IPS-20b (cell line): ENCODE data around the gene WAPL.
A peak's percentile ranks its signal among the peaks of the same experiment; 100 is the strongest.

Source experiments
- H3K27ac ChIP-seq: one replicate; pipeline ENCODE4 v1.5.1; 2013; ENCODE audit warnings: low read length
- H3K27me3 ChIP-seq: 2 replicates; pipeline ENCODE4 v1.6.1; 2013; ENCODE audit warnings: mild to moderate bottlenecking, low read length, inconsistent platforms; ENCODE audit not compliant: insufficient read depth
- H3K36me3 ChIP-seq: 2 replicates; pipeline ENCODE4 v1.6.1; 2013; ENCODE audit warnings: low read depth, mild to moderate bottlenecking, inconsistent platforms, low read length, moderate library complexity; ENCODE audit not compliant: insufficient read depth
- H3K4me1 ChIP-seq: 2 replicates; pipeline ENCODE4 v1.6.1; 2013; ENCODE audit warnings: mild to moderate bottlenecking, control low read depth, inconsistent platforms, low read length, moderate library complexity; ENCODE audit not compliant: insufficient read depth
- H3K4me3 ChIP-seq: 2 replicates; pipeline ENCODE4 v1.5.1; 2013; ENCODE audit warnings: mild to moderate bottlenecking, low read length, inconsistent platforms
- H3K9ac ChIP-seq: 2 replicates; pipeline ENCODE4 v1.6.1; 2013; ENCODE audit warnings: low read depth, mild to moderate bottlenecking, inconsistent platforms, low read length, moderate library complexity
- H3K9me3 ChIP-seq: 2 replicates; pipeline ENCODE4 v1.6.1; 2013; ENCODE audit warnings: mild to moderate bottlenecking, low read depth, low read length, inconsistent platforms; ENCODE audit not compliant: insufficient read depth

Gene WAPL

DNA sequence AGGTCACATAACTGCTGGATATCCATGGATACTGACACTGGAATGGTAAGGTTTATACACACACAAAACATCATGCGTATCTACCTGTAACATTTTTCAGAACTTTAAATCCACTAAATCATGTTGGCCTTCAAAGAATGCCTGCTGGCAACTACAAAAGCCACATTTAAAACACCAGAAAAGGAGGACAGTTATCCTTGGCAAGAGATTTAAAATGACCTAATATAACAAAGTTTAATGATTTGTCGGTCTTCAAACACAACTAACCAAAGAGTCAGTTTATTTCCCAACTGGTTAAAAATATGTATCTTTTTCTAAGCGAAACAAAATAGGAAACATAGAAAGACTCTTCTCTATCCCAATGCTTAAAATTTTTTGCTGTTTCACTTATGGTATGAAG, 24.0 kb downstream of the WAPL start:
- H3K9ac ChIP-seq: no peak overlapping the region
- no peaks in the 10 kb centered on the region for H3K9me3 ChIP-seq
- no peaks in the 10 kb centered on the region for H3K27me3 ChIP-seq
- no peak overlapping the region for H3K27ac ChIP-seq
- H3K4me1 ChIP-seq: no peaks in the 10 kb centered on the region
- H3K4me3 ChIP-seq: no peak overlapping the region
- H3K36me3 ChIP-seq: peaks cover 78% of the 10 kb centered on the region

DNA sequence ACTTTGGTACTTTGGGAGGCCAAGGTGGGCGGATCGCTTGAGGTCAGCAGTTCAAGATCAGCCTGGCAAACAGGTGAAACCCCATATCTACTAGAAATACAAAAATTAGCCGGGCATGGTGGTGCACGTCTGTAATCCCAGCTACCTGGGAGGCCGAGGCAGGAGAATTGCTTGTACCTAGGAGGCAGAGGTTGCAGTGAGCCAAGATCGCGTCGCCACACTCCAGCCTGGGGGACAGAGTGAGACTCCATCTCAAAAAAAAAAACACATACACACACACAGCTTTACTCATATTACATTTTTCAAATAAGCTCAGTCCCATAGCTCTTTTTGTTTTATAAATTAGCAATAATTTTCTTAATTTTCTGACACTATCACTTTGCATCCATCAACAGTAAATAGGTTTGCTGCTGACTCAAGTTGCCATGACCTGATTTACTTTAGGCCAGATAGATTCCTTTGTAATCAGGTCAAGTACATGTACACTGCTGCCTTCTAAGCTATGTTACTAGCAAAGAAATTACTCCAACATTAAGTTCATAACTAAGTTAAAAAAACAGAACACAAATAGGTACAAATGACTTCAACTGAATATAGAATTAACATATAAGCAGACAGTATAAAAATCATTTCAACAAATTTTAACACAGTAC, 31.5 kb downstream of the WAPL start:
- H3K36me3 ChIP-seq: peaks cover 44% of the 10 kb centered on the region
- H3K9me3 ChIP-seq: no peaks in the 10 kb centered on the region
- H3K27me3 ChIP-seq: no peaks in the 10 kb centered on the region

DNA sequence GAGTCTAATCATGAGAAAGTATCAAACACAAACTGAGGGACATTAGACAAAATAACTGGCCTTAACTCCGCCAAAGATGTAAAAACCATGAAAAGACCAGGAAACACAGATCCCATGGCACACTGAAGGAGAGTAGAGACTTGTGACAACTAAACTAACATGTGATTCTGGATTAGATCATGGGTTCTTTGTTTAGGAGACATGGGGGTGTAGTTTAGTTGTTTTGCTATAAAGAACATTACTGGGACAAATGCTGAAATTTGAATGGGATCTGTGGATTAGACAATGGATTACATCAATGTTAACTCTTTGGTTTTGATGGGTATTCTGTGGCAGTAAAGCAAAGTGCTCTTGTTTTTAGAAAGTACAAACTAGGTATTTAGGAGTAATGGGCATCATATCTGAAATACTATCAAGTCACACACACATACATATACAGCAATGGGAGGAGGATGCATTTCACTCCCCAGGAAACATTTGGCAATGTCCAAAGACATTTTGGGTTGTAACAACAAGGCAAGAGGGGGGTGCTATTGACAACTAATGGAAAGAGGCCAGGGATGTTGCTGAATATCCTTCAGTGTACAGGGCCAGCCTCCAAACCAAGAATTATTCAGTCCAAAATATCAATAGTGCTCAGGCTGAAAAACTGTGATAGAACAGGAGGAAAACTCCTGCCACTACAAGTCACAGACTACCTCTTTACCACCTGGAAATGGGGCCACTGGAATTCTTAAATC, 32.4 kb downstream of the WAPL start:
- no peak overlapping the region for H3K9ac ChIP-seq
- peaks cover 41% of the 10 kb centered on the region for H3K36me3 ChIP-seq
- H3K4me3 ChIP-seq: no peak overlapping the region
- H3K4me1 ChIP-seq: no peaks in the 10 kb centered on the region
- H3K9me3 ChIP-seq: no peaks in the 10 kb centered on the region
- H3K27me3 ChIP-seq: no peaks in the 10 kb centered on the region
- H3K27ac ChIP-seq: no peak overlapping the region

More for the DNA sequence above, 31.5 kb downstream of the WAPL start:
- no peak overlapping the region for H3K27ac ChIP-seq
- no peak overlapping the region for H3K4me3 ChIP-seq
- no peaks in the 10 kb centered on the region for H3K4me1 ChIP-seq
- H3K9ac ChIP-seq: no peak overlapping the region

DNA sequence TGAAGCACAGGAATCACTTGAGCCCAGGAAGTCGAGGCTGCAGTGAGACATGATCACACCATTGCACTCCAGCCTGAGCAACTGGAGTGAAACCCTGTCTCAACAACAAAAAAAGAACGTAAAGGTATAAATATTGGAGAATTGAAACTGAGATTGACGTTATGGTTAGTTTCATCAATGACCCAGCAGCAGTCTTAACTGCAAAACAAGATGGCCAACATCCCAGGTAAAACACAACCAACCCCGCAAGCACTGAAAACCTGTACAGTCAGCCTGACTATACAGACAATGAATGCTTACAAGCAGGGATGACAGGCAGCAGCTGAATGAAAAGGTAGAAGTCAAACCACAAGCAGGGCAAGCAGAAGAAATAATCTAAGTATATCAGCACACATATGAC, 34.7 kb downstream of the WAPL start:
- no peaks in the 10 kb centered on the region for H3K27me3 ChIP-seq
- H3K9me3 ChIP-seq: no peaks in the 10 kb centered on the region
- no peak overlapping the region for H3K9ac ChIP-seq
- H3K27ac ChIP-seq: no peak overlapping the region
- H3K36me3 ChIP-seq: peaks cover 52% of the 10 kb centered on the region
- H3K4me1 ChIP-seq: no peaks in the 10 kb centered on the region
- no peak overlapping the region for H3K4me3 ChIP-seq

DNA sequence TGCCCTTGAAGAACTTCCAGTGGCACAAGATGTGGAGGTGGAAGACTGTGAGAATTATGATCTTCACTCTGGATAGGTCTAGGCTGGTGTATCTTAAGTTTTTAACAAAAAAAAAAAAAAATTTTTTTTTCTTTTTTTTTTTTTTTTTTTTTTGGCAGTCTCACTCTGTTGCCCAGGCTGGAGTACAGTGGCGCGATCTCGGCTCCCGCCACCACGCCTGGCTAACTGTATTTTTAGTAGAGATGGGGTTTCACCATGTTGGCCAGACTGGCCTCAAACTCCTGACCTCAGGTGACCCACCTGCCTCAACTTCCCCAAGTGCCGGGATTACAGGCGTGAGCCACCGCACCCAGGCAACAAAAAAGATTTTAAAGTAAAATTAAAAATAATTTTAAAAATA, 37.9 kb downstream of the WAPL start:
- Histone ChIP-seq H3K27me3 (no peaks in the 10 kb centered on the region), H3K9me3 (no peaks in the 10 kb centered on the region), H3K4me3 (no peak overlapping the region), H3K27ac (no peak overlapping the region), H3K4me1 (no peaks in the 10 kb centered on the region), H3K36me3 (peaks cover 40% of the 10 kb centered on the region), H3K9ac (no peak overlapping the region)

DNA sequence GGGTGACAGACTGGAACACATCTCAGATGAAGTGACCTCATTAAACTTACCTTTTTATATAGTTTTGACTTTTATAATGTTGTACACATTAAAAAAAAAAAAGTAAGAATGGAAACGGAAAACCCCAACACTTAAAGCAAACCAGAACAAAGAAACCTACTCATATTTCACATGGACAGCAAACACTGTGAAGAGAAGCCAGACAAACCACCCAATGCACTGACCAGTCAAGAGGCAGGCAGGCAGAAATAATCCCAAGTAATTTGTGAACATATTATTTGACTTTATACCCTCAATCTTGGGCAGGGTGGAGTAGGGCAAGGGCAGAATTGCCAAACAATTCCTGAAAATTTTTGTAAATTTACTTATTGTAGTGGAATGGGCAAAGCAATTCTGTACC, 39.8 kb downstream of the WAPL start:
- Histone ChIP-seq H3K9ac (no peak overlapping the region), H3K36me3 (peaks cover 24% of the 10 kb centered on the region), H3K4me1 (no peaks in the 10 kb centered on the region), H3K27me3 (no peaks in the 10 kb centered on the region), H3K27ac (no peak overlapping the region), H3K4me3 (no peak overlapping the region), H3K9me3 (no peaks in the 10 kb centered on the region)

DNA sequence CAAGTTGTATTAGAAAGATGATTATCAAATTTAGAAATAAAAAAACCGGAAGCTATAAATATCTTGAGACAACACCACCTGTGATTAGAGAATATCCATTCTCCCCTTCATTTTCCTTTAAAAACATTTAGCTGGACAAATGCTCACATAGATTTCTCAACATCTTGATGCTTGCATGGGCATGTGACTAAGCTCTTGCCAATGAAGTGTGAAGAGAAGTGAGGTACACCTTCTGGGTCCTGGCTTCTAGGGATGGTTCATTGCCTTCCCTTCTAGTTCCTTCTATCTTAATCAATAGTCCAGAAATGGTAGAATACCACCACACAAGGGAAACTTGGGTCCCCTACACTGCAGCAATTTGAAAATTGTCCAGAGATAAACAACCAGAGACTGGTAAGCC, 41.0 kb downstream of the WAPL start:
- H3K4me3 ChIP-seq: no peak overlapping the region
- H3K9me3 ChIP-seq: no peaks in the 10 kb centered on the region
- no peak overlapping the region for H3K9ac ChIP-seq
- peaks cover 27% of the 10 kb centered on the region for H3K36me3 ChIP-seq
- H3K27ac ChIP-seq: no peak overlapping the region
- H3K4me1 ChIP-seq: no peaks in the 10 kb centered on the region
- H3K27me3 ChIP-seq: no peaks in the 10 kb centered on the region

DNA sequence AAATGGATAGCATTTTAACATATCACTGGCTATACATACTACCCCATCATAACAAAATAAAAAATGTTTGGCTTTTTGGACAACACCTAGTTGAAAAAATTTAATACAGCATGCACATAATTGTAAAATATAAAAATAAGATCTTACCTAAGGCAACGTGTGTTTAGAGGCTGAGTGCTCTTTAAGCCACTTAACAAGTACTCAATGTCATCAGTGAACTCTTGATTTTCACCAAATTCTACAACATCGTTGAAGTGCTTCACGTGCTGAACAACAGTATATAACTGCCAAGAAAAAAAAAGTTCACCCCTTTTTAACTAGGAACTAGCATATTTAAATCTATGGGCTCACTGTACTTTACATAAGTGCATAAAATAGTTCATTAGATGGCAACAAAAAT, 49.5 kb downstream of the WAPL start:
- Histone ChIP-seq H3K27me3 (no peaks in the 10 kb centered on the region), H3K9me3 (no peaks in the 10 kb centered on the region)

DNA sequence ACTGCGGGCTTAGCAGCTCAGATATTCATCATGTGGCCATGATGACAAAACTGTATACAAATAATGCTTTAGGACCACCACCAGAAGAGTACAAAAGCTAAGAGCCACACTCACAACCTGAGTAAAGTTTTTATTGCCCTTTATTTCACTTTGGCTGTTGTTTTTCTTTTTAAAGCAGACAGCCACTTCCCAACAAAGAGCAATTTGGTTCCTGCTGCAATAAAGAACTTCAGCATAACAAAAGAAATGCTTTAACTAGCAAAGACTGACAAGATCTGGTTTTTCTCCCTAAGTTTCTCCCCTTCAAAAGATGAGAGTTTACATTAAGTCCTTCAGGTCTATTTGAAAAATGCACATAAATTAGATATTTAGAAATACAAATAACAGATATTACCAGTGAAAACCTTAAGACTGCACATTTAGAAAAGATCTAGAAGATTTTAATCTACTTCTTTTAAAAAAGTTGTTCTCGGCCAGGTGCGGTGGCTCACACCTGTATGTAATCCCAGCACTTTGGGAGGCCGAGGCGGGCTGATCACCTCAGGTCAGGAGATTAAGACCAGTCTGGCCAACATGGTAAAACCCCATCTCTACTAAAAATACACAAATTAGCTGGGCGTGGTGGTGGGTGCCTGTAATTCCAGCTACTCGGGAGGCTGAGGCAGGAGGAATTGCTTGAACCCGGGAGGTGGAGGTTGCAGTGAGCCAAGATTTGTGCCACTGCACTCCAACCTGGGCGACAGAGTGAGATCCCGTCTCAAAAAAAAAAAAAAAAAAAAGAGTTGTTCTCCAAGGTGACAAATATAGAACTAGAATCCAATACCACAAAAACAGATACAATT, 59.4 kb downstream of the WAPL start:
- H3K9ac ChIP-seq: peak overlapping the region; percentile 61
- peaks cover 87% of the 10 kb centered on the region for H3K36me3 ChIP-seq
- no peak overlapping the region for H3K27ac ChIP-seq

More for the DNA sequence above, 49.5 kb downstream of the WAPL start:
- no peak overlapping the region for H3K27ac ChIP-seq
- H3K4me3 ChIP-seq: no peak overlapping the region
- no peak overlapping the region for H3K9ac ChIP-seq
- H3K36me3 ChIP-seq: peaks cover 60% of the 10 kb centered on the region
- H3K4me1 ChIP-seq: no peaks in the 10 kb centered on the region

DNA sequence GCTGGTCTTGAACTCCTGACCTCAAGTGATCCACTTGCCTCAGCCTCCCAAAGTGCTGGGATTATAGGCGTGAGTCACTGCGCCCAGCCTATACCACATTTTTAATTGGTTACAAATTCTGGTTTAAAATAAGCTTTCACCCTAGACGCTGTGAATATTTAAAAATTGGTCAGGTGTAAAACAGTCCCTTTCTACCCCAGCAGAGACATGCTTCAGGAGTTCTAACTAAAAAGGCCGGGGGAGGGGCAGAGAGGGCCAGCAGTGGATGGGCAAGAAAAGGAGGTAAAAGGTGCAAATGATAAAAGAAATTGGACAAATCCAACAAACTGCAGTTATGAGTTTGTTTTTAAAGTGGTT, 70.0 kb downstream of the WAPL start:
- no peak overlapping the region for H3K9ac ChIP-seq
- peaks cover 87% of the 10 kb centered on the region for H3K36me3 ChIP-seq
- no peaks in the 10 kb centered on the region for H3K4me1 ChIP-seq
- H3K9me3 ChIP-seq: 0 out of 2 replicates have a peak, but pooled peaks cover 8% of the 10 kb centered on the region
- H3K4me3 ChIP-seq: no peak overlapping the region
- H3K27me3 ChIP-seq: no peaks in the 10 kb centered on the region
- H3K27ac ChIP-seq: no peak overlapping the region

More for the DNA sequence above, 59.4 kb downstream of the WAPL start:
- H3K4me1 ChIP-seq: peaks cover 10% of the 10 kb centered on the region
- no peaks in the 10 kb centered on the region for H3K9me3 ChIP-seq
- peak overlapping the region; percentile 17 for H3K4me3 ChIP-seq
- H3K27me3 ChIP-seq: no peaks in the 10 kb centered on the region

DNA sequence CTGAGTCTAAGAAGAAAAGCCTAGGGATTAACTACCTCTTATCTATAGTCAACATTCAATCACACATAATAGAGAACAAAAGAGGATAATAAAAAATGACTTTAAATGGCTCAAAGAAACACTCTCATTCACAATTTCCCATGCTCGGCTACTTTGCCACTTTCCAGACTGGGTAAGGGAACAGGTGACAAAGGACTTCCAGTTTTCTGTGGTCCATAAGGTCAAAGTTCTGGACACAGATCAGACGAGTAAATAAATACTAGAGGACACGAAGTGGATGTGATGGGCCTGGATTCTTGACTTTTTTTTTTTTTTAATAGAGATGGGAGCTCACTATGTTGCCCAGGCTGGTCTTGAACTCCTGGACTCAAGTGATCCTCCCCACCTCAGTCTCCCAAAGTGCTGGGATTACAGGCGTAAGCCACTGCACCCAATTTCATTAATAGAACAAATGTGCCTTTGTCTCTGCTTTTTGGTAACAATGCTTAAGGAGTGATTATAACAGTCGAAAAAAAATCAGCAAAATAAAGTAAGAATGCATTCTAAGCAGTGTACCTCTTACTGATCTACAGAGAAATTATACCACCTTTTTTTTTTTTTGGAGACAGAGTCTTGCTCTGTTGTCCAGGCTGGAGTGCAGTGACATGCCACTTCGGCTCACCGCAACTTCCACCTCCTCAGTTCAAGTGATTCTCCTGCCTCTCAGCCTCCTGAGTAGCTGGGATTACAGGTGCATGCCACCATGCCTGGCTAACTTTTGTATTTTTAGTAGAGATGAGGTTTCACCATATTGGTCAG, 70.6 kb downstream of the WAPL start:
- Histone ChIP-seq H3K27ac (no peak overlapping the region), H3K9ac (no peak overlapping the region), H3K27me3 (no peaks in the 10 kb centered on the region), H3K4me3 (no peak overlapping the region), H3K36me3 (peaks cover 87% of the 10 kb centered on the region), H3K9me3 (0 out of 2 replicates have a peak, but pooled peaks cover 4% of the 10 kb centered on the region), H3K4me1 (no peaks in the 10 kb centered on the region)
